B cell (primary cell): Measurements from ENCODE around the gene AXIN1. TPM values are rescaled to one million over a fixed set of nuclear protein-coding genes. Genes with fewer than 3 reads are reported as not detected.

Experiments
- ATAC-seq: fragments of 200-7000 bp; cut with Tn5 transposase; one replicate; pipeline ENCODE4 v1.10.0; 2021; ENCODE audit warnings: low read depth, mild to moderate bottlenecking, moderate number of reproducible peaks, moderate library complexity
- CTCF ChIA-PET: fragments of 350-600 bp; sonication (Branson Sonifier 250); formaldehyde crosslinking; loops from one replicate; lab custom pipeline; 2021; ENCODE audit warnings: antibody characterized with exemption, inconsistent platforms; lab: Charles Lee
- POLR2A ChIA-PET: fragments of 350-600 bp; sonication (Branson Sonifier 250); formaldehyde crosslinking; loops from one replicate; lab custom pipeline; 2021; ENCODE audit warnings: antibody characterized with exemption; lab: Charles Lee
- DNase-seq: peaks from one replicate; pipeline ENCODE4 v3.0.0; 2013
- H2AFZ ChIP-seq: 2 replicates; pipeline ENCODE4 v1.6.1; 2012; ENCODE audit warnings: mild to moderate bottlenecking, low read depth, low read length; ENCODE audit not compliant: insufficient read depth, poor library complexity, severe bottlenecking
- H3K27ac ChIP-seq, 2 donors: 1 replicate in 1 of 2; 2 replicates in 1 of 2; pipeline ENCODE4 v1.5.1; 2012 to 2013; ENCODE audit warnings: low read length in 2 of 2, mild to moderate bottlenecking in 2 of 2, moderate library complexity in 1 of 2
- H3K27me3 ChIP-seq, 4 experiments: fragments of 200-600 bp in 1 of 4; sonication (generic) in 1 of 4; replicated peaks in 1 of 4; 1 replicate in 2 of 4; 2 replicates in 2 of 4; pipeline versions ENCODE4 v1.6.1 to v1.7.0; 2013 to 2016; ENCODE audit warnings: low read length in 3 of 4, mild to moderate bottlenecking in 2 of 4, mixed read lengths in 1 of 4, moderate library complexity in 1 of 4; ENCODE audit not compliant: insufficient read depth in 4 of 4, control insufficient read depth in 3 of 4; ENCODE audit errors: control extremely low read depth in 1 of 4
- H3K36me3 ChIP-seq, 2 experiments: replicated peaks in 1 of 2; 1 replicate in 1 of 2; 2 replicates in 1 of 2; pipeline versions ENCODE4 v1.6.1 to v1.7.1; 2013; ENCODE audit warnings: low read length in 1 of 2; ENCODE audit not compliant: insufficient read depth in 2 of 2, control insufficient read depth in 1 of 2; ENCODE audit errors: control extremely low read depth in 1 of 2, extremely low read depth in 1 of 2
- H3K4me1 ChIP-seq, 2 donors: fragments of 200-600 bp in 1 of 2; sonication (generic) in 1 of 2; 1 replicate in 1 of 2; 2 replicates in 1 of 2; pipeline versions ENCODE4 v1.5.1 to v1.6.1; 2013 to 2017; ENCODE audit warnings: low read length in 2 of 2; ENCODE audit not compliant: control insufficient read depth in 2 of 2, insufficient read depth in 2 of 2
- H3K4me2 ChIP-seq: replicated peaks from 2 replicates; pipeline ENCODE3; 2012; ENCODE audit warnings: mild to moderate bottlenecking, low read depth, low read length; ENCODE audit not compliant: poor library complexity, severe bottlenecking
- H3K4me3 ChIP-seq, 5 experiments: fragments of 200-600 bp in 1 of 5; sonication (generic) in 1 of 5; 1 replicate in 3 of 5; 2 replicates in 2 of 5; pipeline versions ENCODE4 v1.5.1 to v1.7.0; 2011 to 2016; ENCODE audit warnings: low read length in 4 of 5, mild to moderate bottlenecking in 4 of 5, low read depth in 2 of 5, control low read depth in 1 of 5, moderate library complexity in 1 of 5; ENCODE audit not compliant: insufficient read depth in 1 of 5; ENCODE audit errors: control extremely low read depth in 1 of 5, extremely low read depth in 1 of 5
- H3K79me2 ChIP-seq: fragments of 200-600 bp; sonication (generic); one replicate; pipeline ENCODE4 v1.6.0; 2016; ENCODE audit warnings: low read length; ENCODE audit not compliant: control insufficient read depth, insufficient read depth
- H3K9ac ChIP-seq: fragments of 200-600 bp; sonication (generic); 2 replicates; pipeline ENCODE4 v1.6.1; 2017; ENCODE audit warnings: mild to moderate bottlenecking, low read length, moderate library complexity
- H3K9me3 ChIP-seq, 3 donors: one replicate each; pipeline versions ENCODE4 v1.6.1 to v1.7.1; 2013; ENCODE audit warnings: low read length in 2 of 3; ENCODE audit not compliant: control insufficient read depth in 2 of 3, insufficient read depth in 1 of 3; ENCODE audit errors: control extremely low read depth in 1 of 3
- H4K20me1 ChIP-seq: 2 replicates; pipeline ENCODE4 v1.6.0; 2012; ENCODE audit warnings: mild to moderate bottlenecking, low read length; ENCODE audit not compliant: insufficient read depth, control insufficient read depth, poor library complexity, severe bottlenecking
- H3K27ac Mint-ChIP-seq: one replicate; pipeline ENCODE4 v1.8.0; 2021; ENCODE audit warnings: mixed read lengths
- H3K27me3 Mint-ChIP-seq: one replicate; pipeline ENCODE4 v1.8.0; 2021; ENCODE audit warnings: mixed read lengths
- H3K4me1 Mint-ChIP-seq: one replicate; pipeline ENCODE4 v1.8.0; 2021; ENCODE audit warnings: mixed read lengths
- H3K4me3 Mint-ChIP-seq: one replicate; pipeline ENCODE4 v1.8.0; 2021; ENCODE audit warnings: mixed read lengths
- H3K9me3 Mint-ChIP-seq: one replicate; pipeline ENCODE4 v1.8.0; 2022; ENCODE audit warnings: mixed read lengths; ENCODE audit not compliant: insufficient read depth
- CTCF ChIP-seq: fragments of 200-600 bp; IDR thresholded peaks from one replicate; pipeline ENCODE4 v1.8.0; 2022; ENCODE audit warnings: antibody characterized with exemption, mild to moderate bottlenecking
- EZH2 ChIP-seq: IDR thresholded peaks from 2 replicates; pipeline ENCODE4 v1.6.1; 2012; ENCODE audit warnings: borderline replicate concordance, low read depth, mild to moderate bottlenecking, moderate library complexity, low read length; ENCODE audit not compliant: insufficient read depth, poor library complexity, severe bottlenecking
- WGBS: methylation state at CpG from one replicate; pipeline ENCODE4 v1.1.5; 2013; ENCODE audit warnings: missing lambda C conversion rate; ENCODE audit not compliant: insufficient coverage; 5-methylcytosine and 5-hydroxymethylcytosine counted together
- intact Hi-C: fragments of 100-400 bp; cut with micrococcal nuclease; formaldehyde crosslinking; loops from one replicate; pipeline ENCODE4 v1.10.0; 2022
- polyA plus RNA-seq: library from polyadenylated mRNA; depleted of rRNA; stranded (reverse); fragments of >200 nt; gene quantifications from 2 replicates; pipeline ENCODE4 v1.2.3, GENCODE V29; 2012
- total RNA-seq, 2 donors: library from RNA; stranded (reverse); fragments of 120-200 nt in 1 of 2; gene quantifications; 1 replicate in 1 of 2; 2 replicates in 1 of 2; pipeline versions ENCODE4 v1.2.3 to v1.2.4, GENCODE V29; 2013 to 2022

AXIN1 gene
- total and polyA plus RNA-seq, 2 donors (not counting 1 experiment from before 2014, with no cell fraction given) = 39.0 to 40.8 TPM

- Mint-ChIP-seq H3K27ac (peak overlapping the region; percentile 20), H3K27me3 (no peaks in the 10 kb centered on the region), H3K4me1 (peaks cover 48% of the 10 kb centered on the region), H3K9me3 (no peaks in the 10 kb centered on the region), H3K4me3 (peak overlapping the region; percentile 73)
- Histone ChIP-seq H3K4me3 (peak overlapping the region in 2 of 5 experiments; percentile 15 to 33), H3K9ac (peak overlapping the region; percentile 23), H3K4me1 (peaks cover 18 to 36% of the 10 kb centered on the region in 2 donors), H3K9me3 (peaks cover 0 to 3% (median 0%) of the 10 kb centered on the region in 3 donors), H4K20me1 (peaks cover 80% of the 10 kb centered on the region), H3K36me3 (peaks cover 3 to 12% of the 10 kb centered on the region in 2 experiments), H3K4me2 (peak overlapping the region; percentile 71), H2AFZ (no peak overlapping the region), H3K27ac (peak overlapping the region in 1 of 2 donors; percentile 30), H3K79me2 (peaks cover 95% of the 10 kb centered on the region), H3K27me3 (no peaks in the 10 kb centered on the region)
- WGBS = 12% methylated on average over 5 of the region's 5 CpGs
- ChIA-PET CTCF (interaction anchor here (1.1 kb wide), 1 partner anchor 105 kb away, joined by 3 read pairs; no protein-coding TSS in a partner anchor), POLR2A (interaction anchor here (0.7 kb wide), 1 partner anchor 10 kb away, joined by 3 read pairs; no protein-coding TSS in a partner anchor)
- DNase-seq = peak; percentile 24
- ATAC-seq = peak; percentile 24
- intact Hi-C loops = no loop called here
- TF ChIP-seq EZH2 = no peak
- no peak for TF ChIP-seq CTCF
Observed at GRCh38 chr16:339680-340079, 12.8 kb downstream of the AXIN1 start.

- Histone ChIP-seq H3K4me2 (peak overlapping the region; percentile 5), H3K9ac (no peak overlapping the region), H3K79me2 (peaks cover 95% of the 10 kb centered on the region), H3K27me3 (no peaks in the 10 kb centered on the region), H3K9me3 (peaks cover 0 to 3% (median 0%) of the 10 kb centered on the region in 3 donors), H3K4me1 (peaks cover 18 to 36% of the 10 kb centered on the region in 2 donors), H3K27ac (no peak overlapping the region), H4K20me1 (peaks cover 87% of the 10 kb centered on the region), H3K36me3 (peaks cover 3 to 6% of the 10 kb centered on the region in 2 experiments), H3K4me3 (no peak overlapping the region), H2AFZ (no peak overlapping the region)
- Mint-ChIP-seq H3K4me1 (peaks cover 57% of the 10 kb centered on the region), H3K4me3 (peak overlapping the region; percentile 39), H3K27ac (no peak overlapping the region), H3K27me3 (no peaks in the 10 kb centered on the region), H3K9me3 (no peaks in the 10 kb centered on the region)
- intact Hi-C loops = no loop called here
- ChIA-PET CTCF (no interaction called here), POLR2A (interaction anchor here (0.7 kb wide), 1 partner anchor 58 kb away, joined by 6 read pairs; no protein-coding TSS in a partner anchor)
- TF ChIP-seq CTCF (no peak), EZH2 (no peak)
- no peak for ATAC-seq
- DNase-seq = peak; percentile 3
- 91% methylated on average over 20 of the region's 21 CpGs for WGBS
Observed at GRCh38 chr16:337975-338575, 14.4 kb downstream of the AXIN1 start.
